IPS-NIHi7 (cell line): ENCODE measurements around the gene FAM171A2.
"Not testable (repeated sequence)": the region's sequence is repeated elsewhere in the genome, so short reads cannot be mapped to it uniquely, and the experiment has no call there.

Experiments
- DNase-seq: peaks from one replicate; pipeline ENCODE4 v3.0.0; 2012; ENCODE audit warnings: mixed read lengths; ENCODE audit errors: extremely low spot score

The FAM171A2 gene

GRCh38 chr17:44363613-44364159 is at the start of gene FAM171A2:
Gene FAM171A2 (minus strand): TSS chr17:44363853. CDS start chr17:44363714, 139 bp downstream.
- DNase-seq = peak; percentile 87

- DNase-seq = no peak
Measured at GRCh38 chr17:44409309-44410028, 45.8 kb upstream of the FAM171A2 start.

- DNase-seq = no peak
Measured at GRCh38 chr17:44408786-44409185, 45.1 kb upstream of the FAM171A2 start.

- DNase-seq = no peak
Measured at GRCh38 chr17:44402564-44403172, 39.0 kb upstream of the FAM171A2 start.

- peak; percentile 40 for DNase-seq
Measured at GRCh38 chr17:44400226-44400847, 36.7 kb upstream of the FAM171A2 start.

GRCh38 chr17:44398692-44399691 is 35.3 kb upstream of the FAM171A2 start:
- DNase-seq = no peak

- peak; percentile 4 for DNase-seq
Measured at GRCh38 chr17:44397479-44398440, 34.1 kb upstream of the FAM171A2 start.

- peak; percentile 1 for DNase-seq
Measured at GRCh38 chr17:44396946-44397345, 33.3 kb upstream of the FAM171A2 start.

- no peak for DNase-seq
Measured at GRCh38 chr17:44394833-44395232, 31.2 kb upstream of the FAM171A2 start.

- DNase-seq = not testable (repeated sequence)
Measured at GRCh38 chr17:44394112-44394511, 30.5 kb upstream of the FAM171A2 start.

GRCh38 chr17:44390250-44390870 is 26.7 kb upstream of the FAM171A2 start:
- DNase-seq = no peak

- no peak for DNase-seq
Measured at GRCh38 chr17:44389723-44390202, 26.1 kb upstream of the FAM171A2 start.

GRCh38 chr17:44389281-44389680 is 25.6 kb upstream of the FAM171A2 start, which contains the start of gene ITGA2B:
Gene ITGA2B (minus strand): TSS chr17:44389649. CDS start chr17:44389473, 176 bp downstream.
- no peak for DNase-seq

GRCh38 chr17:44387804-44388203 is 24.2 kb upstream of the FAM171A2 start:
- no peak for DNase-seq

GRCh38 chr17:44386182-44386525 is 22.5 kb upstream of the FAM171A2 start:
- DNase-seq = no peak

GRCh38 chr17:44385287-44386181 is 21.9 kb upstream of the FAM171A2 start:
- peak; percentile 95 for DNase-seq

GRCh38 chr17:44384823-44385286 is 21.2 kb upstream of the FAM171A2 start:
- peak; percentile 34 for DNase-seq

- no peak for DNase-seq
Measured at GRCh38 chr17:44384281-44384822, 20.7 kb upstream of the FAM171A2 start.
